IMR-90 (cell line): ENCODE results near the gene AJM1. TPM values are rescaled to one million over a fixed set of nuclear protein-coding genes. Genes with fewer than 3 reads are reported as not detected.
A peak's percentile ranks its signal among the peaks of the same experiment; 100 is the strongest.

Experiments
- ATAC-seq: fragments of 200-7000 bp; cut with Tn5 transposase; 2 replicates; pipeline ENCODE4 v1.9.1; 2020; ENCODE audit warnings: low read depth, mild to moderate bottlenecking, moderate library complexity
- BruUV-seq: library from RNA; stranded (reverse); fragments of 400-500 nt; replicated peaks from 2 replicates; lab custom pipeline; 2021; lab: Mats Ljungman, UMichigan
- CTCF ChIA-PET: fragments of 300-600 bp; formaldehyde crosslinking; extraction: SDS; loops from one replicate; lab custom pipeline; 2021; ENCODE audit warnings: antibody characterized with exemption; lab: Yijun Ruan, JAX
- POLR2A ChIA-PET: fragments of 300-600 bp; sonication (Branson Sonifier 250); formaldehyde crosslinking; loops from one replicate; lab custom pipeline; 2022; ENCODE audit warnings: antibody characterized with exemption; ENCODE audit not compliant: unreplicated experiment; lab: Charles Lee
- DNase-seq: peaks from one replicate; pipeline ENCODE4 v3.0.0; 2013
- H2AFZ ChIP-seq: replicated peaks from 2 replicates; pipeline ENCODE3; 2013; ENCODE audit warnings: low read length, mild to moderate bottlenecking; ENCODE audit not compliant: poor library complexity
- H2AK5ac ChIP-seq: 2 replicates; pipeline ENCODE4 v1.6.1; 2013; ENCODE audit warnings: low read depth, low read length, inconsistent platforms
- H2AK9ac ChIP-seq: replicated peaks from 2 replicates; pipeline ENCODE3; 2013; ENCODE audit warnings: mild to moderate bottlenecking, low read depth, low read length, moderate library complexity; ENCODE audit not compliant: poor library complexity
- H2BK120ac ChIP-seq: 2 replicates; pipeline ENCODE4 v1.6.1; 2013; ENCODE audit warnings: low read depth, low read length, inconsistent platforms
- H2BK15ac ChIP-seq: 3 replicates; pipeline ENCODE4 v1.6.1; 2013; ENCODE audit warnings: low read depth, low read length, inconsistent platforms
- H2BK20ac ChIP-seq: 2 replicates; pipeline ENCODE4 v1.6.1; 2013; ENCODE audit warnings: low read depth, mild to moderate bottlenecking, inconsistent platforms, low read length, moderate library complexity
- H2BK5ac ChIP-seq: 2 replicates; pipeline ENCODE4 v1.6.1; 2013; ENCODE audit warnings: mild to moderate bottlenecking, low read depth, low read length, inconsistent platforms; ENCODE audit not compliant: poor library complexity, severe bottlenecking
- H3K14ac ChIP-seq: replicated peaks from 2 replicates; pipeline ENCODE4 v1.6.1; 2013; ENCODE audit warnings: low read depth, low read length, inconsistent platforms
- H3K18ac ChIP-seq: 2 replicates; pipeline ENCODE4 v1.6.1; 2013; ENCODE audit warnings: low read depth, low read length, control low read depth
- H3K23ac ChIP-seq: 2 replicates; pipeline ENCODE4 v1.6.1; 2013; ENCODE audit warnings: low read depth, low read length, inconsistent platforms
- H3K27ac ChIP-seq: 2 replicates; pipeline ENCODE4 v1.5.1; 2013; ENCODE audit warnings: mild to moderate bottlenecking, control low read depth, low read length; ENCODE audit not compliant: insufficient read depth
- H3K27me3 ChIP-seq: 2 replicates; pipeline ENCODE4 v1.6.1; 2013; ENCODE audit warnings: low read length; ENCODE audit not compliant: control insufficient read depth, insufficient read depth
- H3K36me3 ChIP-seq: 2 replicates; pipeline ENCODE4 v1.6.1; 2013; ENCODE audit warnings: low read length, mixed read lengths; ENCODE audit not compliant: control insufficient read depth, insufficient read depth
- H3K4ac ChIP-seq: 2 replicates; pipeline ENCODE4 v1.6.1; 2013; ENCODE audit warnings: low read depth, low read length, inconsistent platforms
- H3K4me1 ChIP-seq: 2 replicates; pipeline ENCODE4 v1.6.1; 2013; ENCODE audit warnings: low read length, mixed read lengths; ENCODE audit not compliant: control insufficient read depth, insufficient read depth
- H3K4me2 ChIP-seq: 2 replicates; pipeline ENCODE4 v1.6.1; 2013; ENCODE audit warnings: low read depth, mild to moderate bottlenecking, control low read depth, low read length, moderate library complexity
- H3K4me3 ChIP-seq: 2 replicates; pipeline ENCODE4 v1.5.1; 2013; ENCODE audit warnings: low read depth, mild to moderate bottlenecking, control low read depth, low read length, moderate library complexity; ENCODE audit not compliant: insufficient read depth
- H3K56ac ChIP-seq: 2 replicates; pipeline ENCODE4 v1.6.1; 2013; ENCODE audit warnings: low read length, inconsistent platforms; ENCODE audit not compliant: insufficient read depth; ENCODE audit errors: extremely low read depth
- H3K79me1 ChIP-seq, 2 experiments: 2 replicates each; pipeline ENCODE4 v1.6.1; 2013; ENCODE audit warnings: low read length in 2 of 2, inconsistent platforms in 1 of 2, low read depth in 1 of 2
- H3K9ac ChIP-seq: 2 replicates; pipeline ENCODE4 v1.6.1; 2013; ENCODE audit warnings: low read depth, low read length, control low read depth
- H3K9me1 ChIP-seq: 2 replicates; pipeline ENCODE4 v1.6.1; 2013; ENCODE audit warnings: low read length, inconsistent platforms; ENCODE audit not compliant: insufficient read depth
- H3K9me3 ChIP-seq: 2 replicates; pipeline ENCODE4 v1.6.1; 2013; ENCODE audit warnings: low read length; ENCODE audit not compliant: control insufficient read depth, insufficient read depth
- H4K20me1 ChIP-seq: 2 replicates; pipeline ENCODE4 v1.6.1; 2013; ENCODE audit warnings: low read length, inconsistent platforms; ENCODE audit not compliant: insufficient read depth
- H4K5ac ChIP-seq: 2 replicates; pipeline ENCODE4 v1.6.1; 2013; ENCODE audit warnings: mild to moderate bottlenecking, low read depth, low read length, control low read depth
- H4K8ac ChIP-seq, 2 experiments: 2 replicates each; pipeline ENCODE4 v1.6.1; 2013; ENCODE audit warnings: low read depth in 2 of 2, low read length in 2 of 2, control low read depth in 1 of 2, inconsistent platforms in 1 of 2
- H4K91ac ChIP-seq: 2 replicates; pipeline ENCODE4 v1.6.1; 2013; ENCODE audit warnings: low read depth, low read length, inconsistent platforms; ENCODE audit not compliant: insufficient read depth
- MAZ ChIP-seq: IDR thresholded peaks from 2 replicates; pipeline ENCODE4 v1.6.1; 2012; ENCODE audit warnings: low read depth, mild to moderate bottlenecking, low read length, improper control_type of control experiment, moderate library complexity, borderline replicate concordance
- NFE2L2 ChIP-seq: fragments of 150-350 bp; IDR thresholded peaks from 2 replicates; pipeline ENCODE4 v1.6.1; 2016; ENCODE audit warnings: low read depth, mild to moderate bottlenecking, low read length
- POLR2A ChIP-seq: IDR thresholded peaks from 2 replicates; pipeline ENCODE4 v1.6.1; 2012; ENCODE audit warnings: mild to moderate bottlenecking, low read depth, low read length
- RCOR1 ChIP-seq: IDR thresholded peaks from 2 replicates; pipeline ENCODE4 v1.6.1; 2012; ENCODE audit warnings: mild to moderate bottlenecking, low read length, improper control_type of control experiment; ENCODE audit not compliant: insufficient replicate concordance
- WGBS, 2 experiments: methylation state at CpG; one replicate each; pipeline versions ENCODE4 v1.1.5 to v1.1.7; 2013; ENCODE audit warnings: missing lambda C conversion rate in 2 of 2; ENCODE audit not compliant: insufficient read length in 1 of 2; ENCODE audit errors: extremely low coverage in 2 of 2; 5-methylcytosine and 5-hydroxymethylcytosine counted together
- dilution Hi-C: fragments of 300-500 bp; cut with HindIII; formaldehyde crosslinking; loops from one replicate; pipeline ENCODE4 v1.14.3; 2018; ENCODE audit warnings: low sequenced_read_pairs; ENCODE audit not compliant: unreplicated experiment
- in situ Hi-C: fragments of 300-500 bp; cut with MboI; formaldehyde crosslinking; loops from 3 replicates; pipeline ENCODE4 v1.14.3; 2019; ENCODE audit warnings: low sequenced_read_pairs, inconsistent platforms, mixed read lengths
- intact Hi-C: fragments of 100-400 bp; cut with micrococcal nuclease; formaldehyde crosslinking; loops from 2 replicates; pipeline ENCODE4 v1.10.0; 2022
- polyA plus RNA-seq, 3 experiments: library from polyadenylated mRNA; depleted of rRNA; stranded (reverse); fragments of >200 nt; gene quantifications; 2 replicates each; pipeline ENCODE4 v1.2.3, GENCODE V29; 2012; ENCODE audit warnings: low replicate concordance in 1 of 3
- total RNA-seq: library from RNA; depleted of rRNA; stranded (reverse); fragments of >200 nt; gene quantifications from 2 replicates; pipeline ENCODE4 v1.2.3, GENCODE V29; 2012

AJM1 gene
- total and polyA plus RNA-seq, 2 of the 4 experiments (the other 2 are of a cell fraction), result 0.18 to 1.5 TPM

GRCh38 chr9:136852664-136853595, 10.7 kb downstream of the AJM1 start:
- no peak overlapping the region for H2BK20ac ChIP-seq
- H4K8ac ChIP-seq, result no peak overlapping the region
- H3K27me3 ChIP-seq, result no peaks in the 10 kb centered on the region
- no peak overlapping the region for H2AFZ ChIP-seq
- intact Hi-C loops, result no loop called here
- 92% methylated on average over 21 of the region's 29 CpGs; no CpG with 5 or more reads in 1 of the 2 experiments for WGBS, 2 experiments
- H4K20me1 ChIP-seq, result peaks cover 12% of the 10 kb centered on the region
- no peak overlapping the region for H3K23ac ChIP-seq
- H3K4me2 ChIP-seq, result no peak overlapping the region
- no peak for DNase-seq
- H4K91ac ChIP-seq, result no peak overlapping the region
- POLR2A ChIA-PET, result interaction anchor here (0.5 kb wide), 1 partner anchor 113 kb away, joined by 3 read pairs; no protein-coding TSS in a partner anchor
- H2AK5ac ChIP-seq, result no peak overlapping the region
- no peak overlapping the region for H3K4me3 ChIP-seq
- no peaks in the 10 kb centered on the region for H3K9me3 ChIP-seq
- CTCF ChIA-PET, result no interaction called here
- peaks cover 7% of the 10 kb centered on the region for H3K4me1 ChIP-seq
- no peak overlapping the region for H2BK120ac ChIP-seq
- H3K18ac ChIP-seq, result no peak overlapping the region
- ATAC-seq, result no peak
- no TSS peak for BruUV-seq
- H2BK15ac ChIP-seq, result no peak overlapping the region
- H3K79me1 ChIP-seq, result peaks cover 9 to 20% of the 10 kb centered on the region in 2 experiments; a peak in 2 of 4 replicates
- no peak overlapping the region for H3K9ac ChIP-seq
- H2BK5ac ChIP-seq, result no peak overlapping the region
- in situ Hi-C loops, result no loop called here
- TF ChIP-seq MAZ, result no peak
- TF ChIP-seq RCOR1, result no peak
- no peak for TF ChIP-seq POLR2A
- TF ChIP-seq NFE2L2, result no peak
- no peak overlapping the region for H3K27ac ChIP-seq
- peaks cover 14% of the 10 kb centered on the region; the same call in 1 of the 2 replicates for H3K36me3 ChIP-seq
- peak overlapping the region; percentile 72 for H2AK9ac ChIP-seq
- H3K4ac ChIP-seq, result no peak overlapping the region
- no peak overlapping the region for H3K14ac ChIP-seq
- H4K5ac ChIP-seq, result no peak overlapping the region
- no peaks in the 10 kb centered on the region for H3K9me1 ChIP-seq
- dilution Hi-C loops, result no loop called here
- H3K56ac ChIP-seq, result no peak overlapping the region
